ENCODE results near the gene TLR3.

The TLR3 gene

DNA sequence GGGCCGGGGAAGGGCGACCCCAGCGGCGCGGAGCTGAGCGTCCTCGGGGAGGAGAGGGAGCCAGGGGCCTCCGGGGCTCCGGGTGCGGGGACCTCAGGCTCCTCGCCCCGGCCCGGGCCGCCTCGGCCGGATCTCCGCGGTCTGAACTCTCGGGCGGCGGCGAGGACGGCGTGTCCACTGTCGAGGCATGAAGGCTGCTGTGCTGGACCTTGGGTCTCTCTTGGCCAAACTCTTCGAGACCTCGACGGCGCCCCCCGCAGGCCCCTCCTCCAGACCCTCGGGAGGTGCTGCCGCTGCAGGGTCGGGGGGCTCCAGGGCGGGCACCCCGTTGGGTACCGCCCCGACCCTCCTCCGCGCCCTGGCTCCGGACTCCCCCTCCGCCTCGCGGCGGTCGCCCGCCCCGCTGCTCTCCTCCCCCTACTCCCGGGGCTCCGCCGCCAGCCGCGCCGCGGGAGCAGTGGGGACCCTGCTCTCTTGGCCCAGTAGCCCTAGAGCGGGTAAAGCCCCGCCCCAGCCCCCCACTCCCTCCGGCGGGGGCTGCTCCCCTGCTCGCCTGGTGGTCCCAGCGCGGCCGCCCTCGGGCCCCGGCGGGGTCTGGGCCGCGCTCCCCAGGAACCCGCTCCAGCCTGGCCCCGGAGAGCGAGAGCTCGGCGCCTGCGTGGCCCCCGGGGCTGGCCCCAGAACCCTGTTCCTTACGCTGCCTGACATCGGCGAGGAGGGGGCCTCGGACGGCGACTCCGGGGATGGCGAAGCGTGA, 36.1 kb downstream of the TLR3 start:
- peak; percentile 72 for DNase-seq (ENCODE audit: low spot score)

DNA sequence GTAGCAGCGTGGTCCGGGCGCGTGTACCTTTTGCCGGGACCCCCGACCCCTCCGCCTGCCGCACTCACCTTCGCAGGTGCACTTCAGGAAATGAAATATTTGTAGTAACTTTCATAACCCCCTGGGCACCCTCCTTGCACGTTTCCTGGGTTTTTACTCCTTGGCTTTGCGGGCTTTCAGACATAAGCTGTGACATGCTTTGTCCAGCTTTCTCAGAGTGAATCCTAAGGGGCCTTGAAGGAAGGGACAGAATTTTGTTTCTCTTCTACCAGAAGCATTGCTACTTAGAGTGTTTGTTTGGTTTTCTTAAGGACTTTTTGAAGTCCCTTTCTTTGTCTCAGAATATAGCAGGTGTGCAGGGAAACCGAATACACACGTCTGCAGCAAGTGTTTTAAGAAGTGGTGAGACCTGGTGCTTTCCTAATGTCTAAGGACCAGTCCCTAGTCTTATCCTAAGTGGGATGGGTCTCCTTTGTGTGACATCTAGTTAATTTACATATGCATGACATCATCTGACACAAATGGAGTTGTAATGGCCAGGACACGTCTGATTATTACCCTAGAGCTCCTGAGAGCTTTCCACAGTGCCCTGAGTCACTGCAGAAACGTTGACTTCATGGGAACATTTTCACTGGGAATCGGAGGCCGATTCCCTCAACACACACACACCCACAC, 36.8 kb downstream of the TLR3 start:
- peak; percentile 54 for DNase-seq (ENCODE audit: low spot score)

DNA sequence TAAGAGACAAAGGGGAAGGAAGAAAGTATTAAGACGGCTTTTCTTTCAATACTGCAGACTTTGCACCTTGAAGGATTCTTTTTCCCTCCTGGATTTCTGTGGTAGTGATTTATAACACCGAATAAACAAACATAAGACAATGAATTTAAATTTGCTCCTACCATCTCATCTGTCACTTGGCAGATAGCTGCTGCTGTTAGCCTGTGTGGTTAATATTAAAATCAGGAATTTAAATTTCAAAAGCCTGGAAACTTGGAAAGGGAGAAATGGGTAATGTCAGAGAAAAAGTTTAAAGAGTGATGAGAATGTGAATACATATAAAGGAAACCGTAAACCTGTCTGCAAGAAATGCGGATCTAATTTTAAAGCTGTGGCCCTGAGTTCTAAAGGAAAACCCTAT, 39.0 kb downstream of the TLR3 start:
- DNase-seq (ENCODE audit: low spot score): no peak

DNA sequence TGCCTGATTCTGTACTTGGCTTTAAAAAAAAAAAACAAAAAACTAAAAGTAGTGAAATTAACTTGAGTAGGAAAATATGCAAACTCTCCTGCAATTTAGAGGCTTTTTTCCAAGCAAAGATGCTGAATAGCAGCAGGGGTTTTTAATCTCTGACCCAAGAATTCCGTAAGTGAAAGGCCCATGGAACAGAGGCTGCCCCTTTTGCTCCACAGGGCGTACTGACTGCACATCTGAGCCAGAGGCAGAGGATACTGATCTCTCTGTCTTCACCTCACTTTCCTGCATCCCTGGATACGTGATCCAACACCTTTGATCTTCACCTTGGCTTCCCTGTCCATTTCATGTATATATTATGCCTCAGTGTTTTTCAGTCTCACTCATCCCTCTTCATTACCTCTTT, 39.4 kb downstream of the TLR3 start:
- no peak for DNase-seq (ENCODE audit: low spot score)

DNA sequence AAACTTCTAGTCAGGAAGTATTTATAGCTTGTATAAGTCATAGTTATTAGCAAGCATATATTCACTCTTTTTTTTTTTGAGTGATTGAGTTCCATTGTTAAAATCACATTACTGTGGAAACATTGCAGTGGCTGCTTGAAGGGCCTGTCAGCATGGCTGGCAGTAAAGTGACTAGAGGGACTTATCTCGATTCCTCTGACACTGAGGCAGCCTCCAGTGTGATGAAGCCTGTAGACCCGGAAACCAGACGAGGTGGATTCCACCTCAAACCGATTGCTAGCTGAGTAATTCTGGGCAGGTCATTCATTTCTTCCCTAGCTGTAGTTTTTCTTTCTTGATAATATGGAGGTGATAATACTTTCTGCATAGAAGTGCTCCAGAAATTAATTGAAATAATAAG, 40.3 kb downstream of the TLR3 start:
- no peak for DNase-seq (ENCODE audit: low spot score)

DNA sequence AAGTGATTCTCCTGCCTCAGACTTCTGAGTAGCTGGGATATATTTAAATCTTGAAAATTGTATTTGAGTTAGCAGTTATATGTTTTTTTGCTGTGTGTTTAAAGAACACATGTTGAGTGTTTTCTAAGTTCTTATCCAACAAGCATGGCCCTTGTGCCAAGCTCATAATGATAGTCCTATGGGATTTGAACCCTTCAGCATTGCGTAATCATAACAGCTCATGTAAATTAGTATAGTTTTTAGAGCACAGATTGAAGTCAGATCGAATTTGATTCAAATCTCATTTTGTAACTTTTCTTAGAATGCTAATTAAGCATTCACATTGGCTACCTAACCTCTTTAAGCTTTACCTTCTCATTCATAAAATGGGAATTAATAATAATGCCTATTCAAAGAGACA, 47.7 kb downstream of the TLR3 start:
- no peak for DNase-seq (ENCODE audit: low spot score)

DNA sequence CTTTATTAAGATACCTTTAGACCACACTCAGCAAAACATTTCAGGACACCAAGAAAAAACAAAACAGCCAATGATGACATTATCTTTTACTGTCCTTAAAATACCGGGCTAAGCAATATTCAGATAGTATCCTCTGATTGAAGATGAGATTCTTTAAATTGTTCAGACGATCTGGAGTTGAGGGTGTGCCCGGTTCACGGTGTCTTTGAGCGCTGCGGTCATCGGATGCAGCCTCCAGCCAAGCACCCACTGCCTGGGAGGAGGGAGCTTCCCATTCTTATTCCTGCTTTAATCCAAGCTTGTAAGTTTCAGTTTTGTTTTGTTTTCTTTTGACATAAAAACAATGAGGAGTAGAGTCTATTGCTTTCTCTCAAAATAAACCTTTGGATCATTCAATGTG, 49.6 kb downstream of the TLR3 start:
- no peak for DNase-seq (ENCODE audit: low spot score)

DNA sequence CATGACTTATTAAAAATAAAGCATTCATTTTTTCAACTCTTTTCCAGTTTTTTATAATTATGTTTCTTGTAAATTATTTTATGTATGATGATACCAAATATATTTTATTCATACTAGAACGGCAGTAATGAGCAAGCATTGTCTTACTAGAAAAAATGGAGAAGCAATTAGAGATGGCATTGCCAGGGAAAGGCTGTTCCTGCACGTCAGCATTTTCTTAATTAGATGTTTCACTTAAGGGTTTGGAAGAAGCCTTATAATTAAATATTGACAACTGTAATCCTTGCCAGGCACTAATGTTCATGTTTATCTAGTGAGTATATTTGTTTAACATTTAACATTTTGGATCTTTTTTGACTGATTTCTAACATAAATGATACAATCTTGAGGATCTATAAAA, 52.1 kb downstream of the TLR3 start:
- no peak for DNase-seq (ENCODE audit: low spot score)

DNA sequence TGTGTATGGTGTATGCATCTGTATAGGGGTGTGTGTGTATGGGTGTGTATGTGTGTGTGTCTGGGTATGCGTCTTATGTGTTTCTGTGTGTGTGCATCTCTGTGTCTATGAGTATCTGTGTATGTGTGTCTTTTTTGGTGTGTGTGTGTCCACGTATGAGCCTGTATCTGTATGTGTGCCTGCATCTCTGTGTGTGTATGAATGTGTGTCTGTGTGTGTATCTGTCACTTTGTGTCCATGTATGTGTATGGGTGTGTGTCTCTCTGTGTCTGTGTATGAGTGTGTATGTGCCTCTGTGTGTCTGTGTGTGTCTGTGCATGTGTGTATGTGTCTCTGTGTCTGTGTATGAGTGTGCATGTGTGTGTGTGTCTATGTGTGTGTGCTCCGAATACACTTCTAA, 59.9 kb downstream of the TLR3 start:
- DNase-seq (ENCODE audit: low spot score): no peak

DNA sequence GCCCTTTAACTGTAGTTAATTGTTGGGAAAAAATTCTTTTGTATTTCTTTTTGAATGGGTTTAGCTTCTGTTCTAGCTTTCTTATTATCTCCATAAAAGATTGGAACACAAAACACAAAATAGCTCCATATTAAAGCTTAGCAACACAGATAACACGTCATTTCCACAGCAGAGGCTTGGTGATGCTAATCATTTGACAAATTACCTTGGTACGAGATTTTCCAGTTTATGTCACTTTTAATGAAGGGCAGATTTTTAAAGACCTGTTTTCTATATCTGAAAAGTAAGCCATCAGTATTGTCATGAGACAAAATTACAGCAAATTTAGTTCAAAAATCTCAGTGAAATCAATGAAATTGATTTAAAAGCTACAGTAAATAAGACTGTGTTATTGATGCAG, 63.0 kb downstream of the TLR3 start:
- DNase-seq (ENCODE audit: low spot score): no peak

DNA sequence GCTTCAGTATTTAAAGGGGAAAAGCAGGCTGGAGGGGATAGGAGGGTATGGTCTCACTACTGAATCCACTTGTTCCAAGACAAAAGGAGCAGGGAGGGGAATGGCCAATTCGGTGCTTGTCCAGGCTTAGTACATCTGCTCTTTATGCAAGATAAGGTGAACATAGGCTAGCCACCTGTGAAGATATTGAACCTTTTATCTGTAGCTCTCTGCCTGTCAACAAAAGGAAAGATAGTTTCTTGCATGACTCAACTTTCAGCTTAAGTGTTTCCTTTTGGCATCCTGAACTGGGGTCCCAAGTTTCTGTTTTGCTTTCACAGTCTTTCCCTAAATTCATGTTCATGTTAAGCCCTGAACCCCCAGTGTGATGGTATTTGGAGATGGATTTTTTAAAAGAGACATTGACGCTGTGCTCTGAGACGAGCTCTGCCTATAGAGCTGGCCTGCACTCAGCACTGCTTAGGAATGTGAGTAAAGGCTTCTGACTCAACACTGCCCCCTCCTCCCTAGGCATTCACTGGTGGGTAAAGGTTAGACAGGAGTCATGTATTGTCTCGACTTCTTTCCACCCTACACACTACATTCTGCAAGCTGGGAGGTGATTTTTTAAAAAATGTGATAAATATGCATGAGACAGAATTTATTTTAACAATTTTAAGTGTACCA, 63.8 kb downstream of the TLR3 start:
- peak; percentile 57 for DNase-seq (ENCODE audit: low spot score)

DNA sequence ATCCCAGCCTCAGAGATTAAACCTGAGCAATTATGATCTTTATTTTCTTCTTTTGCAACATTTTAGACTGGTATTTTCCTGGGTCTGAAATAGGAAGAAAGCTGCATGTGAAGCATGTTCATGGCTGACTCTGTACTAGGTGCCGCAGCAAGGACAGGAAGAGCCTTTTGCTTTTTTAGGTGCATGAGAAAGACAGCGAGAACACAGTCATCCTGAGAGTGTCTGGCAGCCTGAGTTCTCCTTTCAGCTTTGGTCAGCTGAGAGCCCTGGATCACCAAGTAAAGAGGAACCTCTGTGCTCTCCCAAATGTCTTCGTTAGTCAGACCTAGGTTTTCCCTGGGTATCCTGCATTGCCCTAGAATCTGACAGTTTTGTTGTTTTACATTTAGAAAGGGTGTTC, 65.3 kb downstream of the TLR3 start:
- no peak for DNase-seq (ENCODE audit: low spot score)

DNA sequence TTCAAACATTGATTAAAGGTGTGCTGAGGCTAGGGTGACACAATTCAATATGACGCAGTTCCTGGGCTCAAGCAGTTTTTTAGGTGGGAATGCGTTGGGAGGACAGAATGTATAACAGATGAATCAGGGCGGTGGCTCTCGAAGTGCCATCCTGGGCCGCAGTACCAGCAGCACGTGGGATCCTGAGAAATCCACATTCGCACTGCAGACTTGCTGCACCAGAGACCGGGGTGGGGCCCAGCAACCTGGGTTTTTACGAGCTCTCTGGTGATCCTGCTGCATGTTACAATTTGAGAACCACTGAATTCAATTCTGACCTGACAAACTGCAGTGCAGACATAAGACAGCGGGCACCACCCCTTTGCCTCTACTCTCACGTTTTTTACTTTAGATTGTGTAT, 65.9 kb downstream of the TLR3 start:
- no peak for DNase-seq (ENCODE audit: low spot score)

DNA sequence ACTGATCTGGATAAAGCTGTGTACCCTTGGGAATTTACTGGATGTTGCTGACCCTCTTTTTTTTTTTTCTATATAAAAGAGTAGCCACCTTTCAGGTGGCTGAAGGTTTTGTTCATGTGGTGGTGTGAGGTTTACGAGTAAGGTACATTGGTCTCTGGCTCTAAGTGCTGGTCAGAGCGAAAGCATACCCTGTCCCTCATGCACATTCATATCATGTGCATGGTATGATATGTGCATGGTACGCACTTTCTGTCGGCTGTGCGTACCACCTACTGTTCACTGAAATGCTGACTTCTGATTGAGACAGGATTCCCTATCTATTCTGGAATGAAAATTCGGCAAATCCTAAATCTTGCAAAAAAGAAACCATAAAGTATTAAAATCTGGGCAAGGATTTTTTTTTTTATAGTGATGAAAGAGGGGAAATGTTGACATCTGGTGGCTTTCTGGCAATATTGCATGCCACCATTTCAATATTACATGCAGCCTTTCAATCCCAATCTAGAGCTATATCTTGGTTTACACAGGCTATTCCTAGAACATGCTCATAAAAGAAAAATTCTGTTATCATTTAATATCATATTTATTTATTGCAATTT, 68.3 kb downstream of the TLR3 start:
- no peak for DNase-seq (ENCODE audit: low spot score)
